OCI-LY1 (cell line): Measurements from ENCODE around the gene CD2BP2.

Experiments used
- H2AFZ ChIP-seq: fragments of 200-600 bp; sonication (generic), shearing (Covaris generic); 2 replicates; pipeline ENCODE4 v1.6.0; 2014; ENCODE audit warnings: antibody characterized with exemption, mild to moderate bottlenecking, low read length
- H3F3A ChIP-seq: fragments of 200-600 bp; sonication (generic), shearing (Covaris generic); 2 replicates; pipeline ENCODE4 v1.6.0; 2014; ENCODE audit warnings: mild to moderate bottlenecking, antibody characterized with exemption, low read length, moderate library complexity; ENCODE audit not compliant: insufficient read depth
- H3K27ac ChIP-seq: fragments of 200-600 bp; sonication (generic); 2 replicates; pipeline ENCODE4 v1.5.1; 2014; ENCODE audit warnings: low read length, mixed run types, mild to moderate bottlenecking, low read depth; ENCODE audit not compliant: poor library complexity, severe bottlenecking
- H3K27me3 ChIP-seq: fragments of 200-600 bp; sonication (generic); 2 replicates; pipeline ENCODE4 v1.6.0; 2014; ENCODE audit warnings: antibody characterized with exemption, mild to moderate bottlenecking, low read length, moderate library complexity; ENCODE audit not compliant: insufficient read depth
- H3K36me3 ChIP-seq: fragments of 200-600 bp; sonication (generic); 2 replicates; pipeline ENCODE4 v1.6.1; 2014; ENCODE audit warnings: mild to moderate bottlenecking, antibody characterized with exemption, low read length, moderate library complexity, mixed read lengths; ENCODE audit not compliant: insufficient read depth
- H3K4me1 ChIP-seq: fragments of 200-600 bp; sonication (generic); 2 replicates; pipeline ENCODE4 v1.5.1; 2014; ENCODE audit warnings: mild to moderate bottlenecking, low read length, moderate library complexity; ENCODE audit not compliant: insufficient read depth, severe bottlenecking
- H3K4me2 ChIP-seq: fragments of 200-600 bp; sonication (generic), shearing (Covaris generic); 2 replicates; pipeline ENCODE4 v1.6.1; 2014; ENCODE audit warnings: low read length
- H3K4me3 ChIP-seq: fragments of 200-600 bp; sonication (generic); 2 replicates; pipeline ENCODE4 v1.5.1; 2014; ENCODE audit warnings: low read length, low read depth, mild to moderate bottlenecking, mixed read lengths; ENCODE audit not compliant: poor library complexity, severe bottlenecking
- H3K79me2 ChIP-seq: fragments of 200-600 bp; shearing (Covaris generic); 2 replicates; pipeline ENCODE4 v1.6.1; 2016; ENCODE audit warnings: mixed run types, low read length, mixed read lengths; ENCODE audit not compliant: insufficient read depth
- H3K9ac ChIP-seq: fragments of 200-600 bp; sonication (generic), shearing (Covaris generic); 2 replicates; pipeline ENCODE4 v1.6.1; 2014; ENCODE audit warnings: mild to moderate bottlenecking, low read length, mixed read lengths
- H3K9me2 ChIP-seq: fragments of 200-600 bp; sonication (generic), shearing (Covaris generic); 2 replicates; pipeline ENCODE4 v1.6.1; 2014; ENCODE audit warnings: low read depth, mild to moderate bottlenecking, low read length, mixed read lengths
- H3K9me3 ChIP-seq: fragments of 200-600 bp; shearing (Covaris generic); 2 replicates; pipeline ENCODE4 v1.6.1; 2014; ENCODE audit warnings: low read length, mixed read lengths
- H4K20me1 ChIP-seq: fragments of 200-600 bp; sonication (generic), shearing (Covaris generic); 2 replicates; pipeline ENCODE4 v1.6.0; 2016; ENCODE audit warnings: mild to moderate bottlenecking, low read length; ENCODE audit not compliant: insufficient read depth
- CTCF ChIP-seq: fragments of 200-600 bp; sonication (generic), shearing (Covaris generic); IDR thresholded peaks from 2 replicates; pipeline ENCODE4 v1.5.1; 2017; ENCODE audit warnings: mild to moderate bottlenecking, antibody characterized with exemption, low read length, moderate library complexity, mixed read lengths
- EZH2 ChIP-seq: fragments of 200-600 bp; sonication (generic), shearing (Covaris generic); IDR thresholded peaks from 2 replicates; pipeline ENCODE4 v1.8.0; 2017; ENCODE audit warnings: borderline replicate concordance, mixed run types, mild to moderate bottlenecking, antibody characterized with exemption, low read length, moderate library complexity, mixed read lengths

CD2BP2 gene

GRCh38 chr16:30372725-30373124, 17.6 kb upstream of the CD2BP2 start:
- Histone ChIP-seq H3K36me3 (no peaks in the 10 kb centered on the region; the same call in 1 of the 2 replicates), H3K27me3 (no peaks in the 10 kb centered on the region), H3K9me2 (no peaks in the 10 kb centered on the region), H2AFZ (no peak overlapping the region), H3K4me2 (no peak overlapping the region), H3K9me3 (no peaks in the 10 kb centered on the region), H3F3A (no peaks in the 10 kb centered on the region), H3K4me1 (peaks cover 36% of the 10 kb centered on the region), H3K9ac (no peak overlapping the region; the same call in 1 of the 2 replicates), H3K79me2 (peaks cover 21% of the 10 kb centered on the region), H3K27ac (peak overlapping the region; percentile 76), H4K20me1 (no peaks in the 10 kb centered on the region), H3K4me3 (no peak overlapping the region)
- TF ChIP-seq CTCF (no peak), EZH2 (no peak)

- Histone ChIP-seq H3K9me2 (no peaks in the 10 kb centered on the region), H3K79me2 (peaks cover 26% of the 10 kb centered on the region), H4K20me1 (no peaks in the 10 kb centered on the region), H3F3A (no peaks in the 10 kb centered on the region), H3K9me3 (no peaks in the 10 kb centered on the region), H3K4me1 (peaks cover 36% of the 10 kb centered on the region), H3K4me3 (no peak overlapping the region), H3K36me3 (peaks cover 5% of the 10 kb centered on the region; the same call in 1 of the 2 replicates), H3K27ac (peak overlapping the region; percentile 76), H3K9ac (peak overlapping the region; percentile 79), H3K27me3 (no peaks in the 10 kb centered on the region), H2AFZ (no peak overlapping the region), H3K4me2 (peak overlapping the region; percentile 87; the same call in 1 of the 2 replicates)
- TF ChIP-seq EZH2 (no peak), CTCF (no peak)
These were observed 17.1 kb upstream of the CD2BP2 start for GRCh38 chr16:30372038-30372712.

- Histone ChIP-seq H3K27me3 (no peaks in the 10 kb centered on the region), H3K9me2 (no peaks in the 10 kb centered on the region), H3K4me2 (peak overlapping the region; percentile 87), H3K36me3 (peaks cover 11% of the 10 kb centered on the region; the same call in 1 of the 2 replicates), H4K20me1 (no peaks in the 10 kb centered on the region), H3F3A (no peaks in the 10 kb centered on the region), H3K9ac (peak overlapping the region; percentile 79), H3K4me1 (peaks cover 42% of the 10 kb centered on the region), H3K27ac (peak overlapping the region; percentile 76), H2AFZ (no peak overlapping the region), H3K9me3 (no peaks in the 10 kb centered on the region), H3K79me2 (peaks cover 33% of the 10 kb centered on the region), H3K4me3 (peak overlapping the region; percentile 59)
- TF ChIP-seq CTCF (no peak), EZH2 (no peak)
These were observed 16.2 kb upstream of the CD2BP2 start for GRCh38 chr16:30371248-30371816.
